Measurements from ENCODE around the gene NDUFS5.
"Not testable (repeated sequence)": the region's sequence is repeated elsewhere in the genome, so short reads cannot be mapped to it uniquely, and the experiment has no call there.

NDUFS5 gene

DNA sequence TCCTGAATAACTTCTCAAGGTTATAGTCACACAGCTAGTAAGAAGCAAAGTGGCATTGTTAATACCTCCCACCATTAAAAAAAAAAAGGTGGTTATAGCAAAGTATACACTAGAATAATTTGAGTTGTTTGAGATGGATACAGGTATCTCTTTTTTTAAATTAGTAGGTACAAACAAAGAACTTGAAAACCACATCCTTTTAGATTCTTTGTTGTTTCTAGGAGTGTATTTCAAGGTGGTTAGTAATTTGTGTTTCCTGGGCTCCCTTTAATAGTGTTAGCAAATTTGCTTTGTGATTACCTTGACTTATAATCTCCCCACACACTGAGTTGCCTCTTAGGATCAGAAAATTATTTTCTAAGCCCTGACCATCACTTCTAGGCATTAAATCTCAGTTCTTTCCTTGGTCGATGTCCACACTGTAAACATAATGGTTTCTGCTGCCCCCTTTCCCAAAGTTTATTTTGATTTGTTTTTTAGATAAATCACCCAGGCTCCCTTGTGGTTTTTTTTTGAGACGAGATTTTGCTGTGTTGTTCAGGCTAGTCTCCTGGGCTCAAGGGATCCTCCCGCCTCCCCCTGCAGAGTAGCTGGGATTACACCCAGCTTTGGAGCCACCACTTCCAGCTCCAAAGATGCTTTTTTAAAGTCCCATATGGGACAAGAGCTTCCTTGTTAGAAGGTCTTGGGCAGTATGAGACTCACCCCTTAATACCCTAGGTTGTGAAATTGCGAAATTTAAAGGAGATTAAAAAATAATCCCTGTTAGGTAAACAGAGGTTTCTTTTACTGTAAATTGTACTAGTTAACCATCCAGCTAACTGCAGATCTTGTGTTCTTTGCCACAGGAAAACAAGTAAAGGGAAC, 28.9 kb upstream of the NDUFS5 start:
- H3K27me3 ChIP-seq (ENCODE audit: control insufficient read depth, insufficient read depth, low read length): no peaks in the 10 kb centered on the region
- H3K4me3 ChIP-seq (ENCODE audit: low read length): no peak overlapping the region
- peaks cover 3% of the 10 kb centered on the region for H3K4me1 ChIP-seq (ENCODE audit: control insufficient read depth, insufficient read depth, low read length)
- H3K9ac ChIP-seq (ENCODE audit: low read length): no peak overlapping the region
- H3K36me3 ChIP-seq (ENCODE audit: control insufficient read depth, insufficient read depth, low read length): peaks cover 11% of the 10 kb centered on the region
- H3K27ac ChIP-seq (ENCODE audit: low read depth, low read length): peak overlapping the region; percentile 15

DNA sequence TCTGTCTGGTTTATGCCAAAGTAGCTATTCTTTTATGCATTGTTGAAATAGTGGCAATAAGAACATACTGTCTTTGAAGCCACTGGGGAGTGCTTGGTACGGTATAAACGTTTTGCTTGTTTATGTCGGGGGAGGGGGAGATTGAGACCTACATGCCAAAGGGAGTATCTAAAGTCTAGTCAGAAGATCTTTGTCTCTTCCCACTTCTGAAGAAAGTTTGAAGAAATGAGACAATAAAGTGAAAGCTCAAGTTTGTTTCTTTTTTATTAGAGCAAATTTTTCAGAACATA, 28.3 kb upstream of the NDUFS5 start:
- no peak overlapping the region for H3K4me3 ChIP-seq (ENCODE audit: low read length)
- H3K36me3 ChIP-seq (ENCODE audit: control insufficient read depth, insufficient read depth, low read length): peaks cover 13% of the 10 kb centered on the region
- H3K27me3 ChIP-seq (ENCODE audit: control insufficient read depth, insufficient read depth, low read length): no peaks in the 10 kb centered on the region
- peaks cover 3% of the 10 kb centered on the region for H3K4me1 ChIP-seq (ENCODE audit: control insufficient read depth, insufficient read depth, low read length)
- H3K27ac ChIP-seq (ENCODE audit: low read depth, low read length): peak overlapping the region; percentile 15
- H3K9ac ChIP-seq (ENCODE audit: low read length): no peak overlapping the region

DNA sequence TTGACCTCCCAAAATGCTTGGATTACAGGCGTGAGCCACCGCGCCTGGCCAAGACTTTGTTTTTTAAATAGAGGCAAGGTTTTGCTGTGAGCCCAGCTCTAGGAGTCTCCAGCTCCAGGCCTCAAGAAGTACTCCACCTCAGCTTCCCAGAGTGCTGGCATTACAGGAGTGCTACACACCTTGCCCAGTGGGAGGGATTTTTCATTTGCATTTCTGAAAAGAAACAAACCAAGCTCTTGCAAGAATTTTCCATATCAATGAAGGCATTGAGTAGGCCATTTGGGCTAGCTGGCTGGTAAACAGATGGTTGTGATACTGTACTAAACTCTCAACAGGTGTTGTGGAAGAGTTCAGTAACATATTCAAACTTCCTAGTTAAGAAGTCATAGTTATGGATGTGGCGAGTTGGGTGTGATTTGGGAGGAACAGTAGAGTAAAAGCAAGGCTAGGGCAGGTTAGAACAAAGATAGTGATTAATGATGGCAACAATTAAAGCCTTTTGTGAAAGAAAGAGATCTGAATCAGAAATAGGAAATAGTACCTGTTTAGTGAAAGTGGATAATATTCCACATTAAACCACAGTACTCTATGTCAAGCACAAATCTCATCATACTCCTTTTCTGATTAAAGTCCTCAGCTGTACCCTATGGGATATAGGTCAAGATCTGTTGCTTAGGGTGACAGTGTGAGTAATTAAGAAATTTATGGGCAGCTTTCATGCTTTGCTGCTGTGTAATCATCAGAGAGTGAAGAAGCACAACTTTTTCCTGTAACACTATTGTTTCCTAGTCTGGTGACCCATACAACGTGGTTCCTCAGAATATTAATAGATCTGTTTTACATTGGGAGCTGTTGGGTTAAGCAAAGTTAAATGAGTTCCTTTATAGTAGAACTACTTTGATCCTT, 24.4 kb upstream of the NDUFS5 start:
- no peak overlapping the region for H3K4me3 ChIP-seq (ENCODE audit: low read length)
- H3K9ac ChIP-seq (ENCODE audit: low read length): no peak overlapping the region
- H3K4me1 ChIP-seq (ENCODE audit: control insufficient read depth, insufficient read depth, low read length): peaks cover 3% of the 10 kb centered on the region
- no peaks in the 10 kb centered on the region for H3K27me3 ChIP-seq (ENCODE audit: control insufficient read depth, insufficient read depth, low read length)
- H3K27ac ChIP-seq (ENCODE audit: low read depth, low read length): no peak overlapping the region
- H3K36me3 ChIP-seq (ENCODE audit: control insufficient read depth, insufficient read depth, low read length): peaks cover 22% of the 10 kb centered on the region

DNA sequence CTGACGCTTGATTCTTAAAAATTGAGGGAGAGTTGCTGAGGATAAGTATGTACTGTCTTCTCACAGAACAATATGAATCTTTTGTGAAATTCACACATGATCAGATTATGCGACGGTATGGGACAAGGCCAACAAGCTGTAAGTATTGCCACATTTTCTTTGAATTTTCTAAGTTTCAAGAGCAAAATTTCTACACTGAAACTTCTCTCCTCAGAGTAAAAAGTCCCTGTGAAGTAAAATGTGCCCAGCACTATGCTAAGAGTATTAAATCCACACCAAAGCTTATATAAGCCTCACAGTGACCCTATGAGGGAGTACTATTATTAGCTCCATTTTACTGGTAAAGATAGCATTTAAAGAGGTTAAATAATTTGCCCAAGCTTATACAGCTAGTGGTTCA, 22.9 kb upstream of the NDUFS5 start:
- peaks cover 24% of the 10 kb centered on the region for H3K36me3 ChIP-seq (ENCODE audit: control insufficient read depth, insufficient read depth, low read length)
- no peak overlapping the region for H3K9ac ChIP-seq (ENCODE audit: low read length)
- H3K4me1 ChIP-seq (ENCODE audit: control insufficient read depth, insufficient read depth, low read length): no peaks in the 10 kb centered on the region
- no peak overlapping the region for H3K4me3 ChIP-seq (ENCODE audit: low read length)
- no peak overlapping the region for H3K27ac ChIP-seq (ENCODE audit: low read depth, low read length)
- H3K27me3 ChIP-seq (ENCODE audit: control insufficient read depth, insufficient read depth, low read length): no peaks in the 10 kb centered on the region

DNA sequence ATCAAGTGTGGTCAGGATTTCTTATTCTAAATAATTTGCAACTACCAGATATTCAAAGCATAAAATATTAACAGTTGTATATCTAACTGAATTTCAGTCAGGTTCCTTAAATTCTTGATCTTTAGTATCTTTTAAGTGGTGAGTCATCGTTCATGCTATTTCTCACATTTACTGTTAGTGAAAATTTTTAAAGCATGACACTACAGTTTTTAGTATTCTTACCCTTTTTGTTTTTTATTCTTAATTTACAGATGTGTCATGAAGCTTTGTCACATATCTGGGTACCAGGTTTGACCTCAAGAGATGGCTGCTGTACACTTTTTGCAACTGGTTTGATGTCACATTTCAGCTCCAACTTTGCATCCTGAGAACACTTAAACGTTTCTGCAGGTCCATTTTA, 22.4 kb upstream of the NDUFS5 start:
- Histone ChIP-seq H3K27ac (ENCODE audit: low read depth, low read length) (no peak overlapping the region), H3K4me3 (ENCODE audit: low read length) (no peak overlapping the region), H3K27me3 (ENCODE audit: control insufficient read depth, insufficient read depth, low read length) (no peaks in the 10 kb centered on the region), H3K9ac (ENCODE audit: low read length) (no peak overlapping the region), H3K36me3 (ENCODE audit: control insufficient read depth, insufficient read depth, low read length) (peaks cover 24% of the 10 kb centered on the region), H3K4me1 (ENCODE audit: control insufficient read depth, insufficient read depth, low read length) (no peaks in the 10 kb centered on the region)

DNA sequence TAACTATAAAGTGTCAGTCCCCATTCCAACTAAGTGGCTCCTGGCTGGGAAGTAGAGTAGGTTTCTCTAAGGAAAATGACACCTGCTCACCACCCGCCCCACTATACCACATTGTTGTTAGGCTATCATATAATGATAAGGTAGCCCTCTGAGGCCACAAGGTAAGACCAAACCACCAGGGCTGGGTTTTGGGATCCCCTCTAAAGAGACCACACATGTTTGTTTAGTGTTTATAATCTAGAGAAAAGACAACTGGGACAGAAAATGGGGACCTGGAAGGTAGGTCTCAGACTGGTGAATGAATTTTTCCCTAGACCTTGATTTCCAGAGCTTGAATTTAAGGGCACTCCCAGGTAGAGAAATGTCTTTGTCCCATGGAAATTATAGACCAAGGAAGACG, 19.9 kb upstream of the NDUFS5 start:
- H3K4me3 ChIP-seq (ENCODE audit: low read length): no peak overlapping the region
- no peak overlapping the region for H3K9ac ChIP-seq (ENCODE audit: low read length)
- peaks cover 21% of the 10 kb centered on the region for H3K36me3 ChIP-seq (ENCODE audit: control insufficient read depth, insufficient read depth, low read length)
- no peak overlapping the region for H3K27ac ChIP-seq (ENCODE audit: low read depth, low read length)
- no peaks in the 10 kb centered on the region for H3K4me1 ChIP-seq (ENCODE audit: control insufficient read depth, insufficient read depth, low read length)
- no peaks in the 10 kb centered on the region for H3K27me3 ChIP-seq (ENCODE audit: control insufficient read depth, insufficient read depth, low read length)

DNA sequence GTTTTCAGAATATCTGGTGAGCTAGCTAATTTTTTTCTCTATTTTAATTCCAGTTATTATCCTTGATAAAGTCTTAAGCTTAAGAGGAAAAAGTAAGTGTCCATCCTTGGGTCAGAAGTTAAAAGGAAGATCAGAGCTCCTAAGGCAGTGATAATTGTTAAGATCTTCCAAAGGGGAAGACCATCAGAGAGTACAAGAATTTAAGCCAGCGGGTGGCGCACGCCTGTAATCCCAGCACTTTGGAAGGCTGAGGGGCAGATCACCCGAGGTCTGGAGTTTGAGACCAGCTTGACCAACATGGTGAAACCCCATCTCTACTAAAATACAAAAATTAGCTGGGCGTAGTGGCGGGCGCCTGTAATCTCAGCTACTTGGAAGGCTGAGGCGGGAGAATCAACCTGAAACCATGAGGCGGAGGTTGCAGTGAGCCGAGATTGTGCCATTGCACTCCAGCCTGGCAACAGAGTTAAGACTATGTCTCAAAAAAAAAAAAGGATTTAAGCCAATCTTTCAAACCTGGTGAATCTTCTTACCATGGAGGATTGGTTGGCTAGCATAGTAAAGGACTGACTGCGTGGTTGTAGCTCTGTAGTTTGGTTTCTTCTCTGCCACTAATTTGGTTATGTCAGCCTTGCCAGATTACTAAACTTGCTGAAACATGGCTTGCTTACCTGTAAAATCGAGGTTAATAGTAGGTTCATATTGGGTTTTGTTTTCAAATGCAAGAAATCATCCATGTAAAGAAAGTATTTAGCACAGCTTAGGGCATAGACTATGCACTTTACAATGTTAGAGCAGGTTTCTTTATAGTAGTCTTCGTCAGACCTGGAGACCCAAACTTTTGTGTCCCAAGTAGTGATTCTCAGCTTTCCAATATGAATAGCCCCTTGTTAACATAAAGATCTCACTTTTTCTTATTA, 19.2 kb upstream of the NDUFS5 start:
- H3K4me3 ChIP-seq (ENCODE audit: low read length): no peak overlapping the region
- H3K9ac ChIP-seq (ENCODE audit: low read length): no peak overlapping the region
- no peak overlapping the region for H3K27ac ChIP-seq (ENCODE audit: low read depth, low read length)
- H3K27me3 ChIP-seq (ENCODE audit: control insufficient read depth, insufficient read depth, low read length): no peaks in the 10 kb centered on the region
- no peaks in the 10 kb centered on the region for H3K4me1 ChIP-seq (ENCODE audit: control insufficient read depth, insufficient read depth, low read length)
- peaks cover 17% of the 10 kb centered on the region for H3K36me3 ChIP-seq (ENCODE audit: control insufficient read depth, insufficient read depth, low read length)

DNA sequence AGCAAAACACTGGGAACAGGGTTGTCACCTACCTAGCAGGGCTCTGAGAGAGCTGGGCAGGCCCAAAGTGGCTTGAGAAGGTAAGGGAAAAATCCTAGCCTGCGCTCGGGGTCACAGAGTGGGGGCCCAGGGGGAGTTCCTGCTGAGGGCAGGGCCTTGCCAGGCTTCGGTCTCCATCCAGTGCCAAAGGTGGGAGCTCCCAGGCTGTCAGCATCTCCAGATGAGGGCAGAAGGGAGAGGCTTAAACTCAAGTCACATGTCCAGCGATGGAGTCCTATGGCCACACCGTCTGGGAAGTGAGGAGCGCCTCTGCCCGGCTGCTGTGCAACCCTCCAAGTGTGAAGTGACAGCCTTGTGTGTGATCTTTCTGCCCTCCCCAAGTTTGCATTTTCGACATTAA, 11.2 kb upstream of the NDUFS5 start:
- H3K4me3 ChIP-seq (ENCODE audit: low read length); H3K27me3 ChIP-seq (ENCODE audit: control insufficient read depth, insufficient read depth, low read length); H3K27ac ChIP-seq (ENCODE audit: low read depth, low read length); H3K9ac ChIP-seq (ENCODE audit: low read length); H3K36me3 ChIP-seq (ENCODE audit: control insufficient read depth, insufficient read depth, low read length); H3K4me1 ChIP-seq (ENCODE audit: control insufficient read depth, insufficient read depth, low read length): not testable (repeated sequence)

DNA sequence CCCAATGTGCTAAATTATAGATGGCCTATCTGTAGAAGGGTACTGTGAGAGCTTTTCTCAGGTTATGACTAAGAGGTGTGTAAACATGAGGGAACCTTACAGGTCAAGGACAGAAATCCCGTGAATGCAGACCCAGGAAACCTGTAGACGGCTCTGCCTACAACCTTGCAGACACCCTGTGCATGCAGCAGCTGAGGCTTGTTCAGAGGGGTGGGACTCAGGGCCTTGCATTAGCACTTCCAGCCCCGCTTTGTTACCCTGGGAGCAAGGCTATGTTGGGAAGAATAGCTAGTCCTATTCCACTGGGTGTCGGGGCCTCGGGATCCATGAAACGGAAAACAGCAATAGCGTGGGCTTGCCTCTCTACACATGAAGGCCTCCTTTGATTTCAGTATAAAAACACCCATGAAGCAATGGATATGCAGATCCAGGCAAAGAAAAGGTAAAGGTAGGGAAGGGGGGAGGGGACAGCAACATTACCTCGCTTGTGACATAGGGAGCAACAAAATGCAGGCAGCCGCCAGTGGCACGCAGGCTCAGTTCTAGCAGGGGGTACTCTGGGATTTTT, 9.5 kb upstream of the NDUFS5 start:
- Histone ChIP-seq H3K36me3 (ENCODE audit: control insufficient read depth, insufficient read depth, low read length) (peaks cover 7% of the 10 kb centered on the region), H3K4me3 (ENCODE audit: low read length) (no peak overlapping the region), H3K4me1 (ENCODE audit: control insufficient read depth, insufficient read depth, low read length) (no peaks in the 10 kb centered on the region), H3K9ac (ENCODE audit: low read length) (no peak overlapping the region), H3K27me3 (ENCODE audit: control insufficient read depth, insufficient read depth, low read length) (no peaks in the 10 kb centered on the region), H3K27ac (ENCODE audit: low read depth, low read length) (no peak overlapping the region)

DNA sequence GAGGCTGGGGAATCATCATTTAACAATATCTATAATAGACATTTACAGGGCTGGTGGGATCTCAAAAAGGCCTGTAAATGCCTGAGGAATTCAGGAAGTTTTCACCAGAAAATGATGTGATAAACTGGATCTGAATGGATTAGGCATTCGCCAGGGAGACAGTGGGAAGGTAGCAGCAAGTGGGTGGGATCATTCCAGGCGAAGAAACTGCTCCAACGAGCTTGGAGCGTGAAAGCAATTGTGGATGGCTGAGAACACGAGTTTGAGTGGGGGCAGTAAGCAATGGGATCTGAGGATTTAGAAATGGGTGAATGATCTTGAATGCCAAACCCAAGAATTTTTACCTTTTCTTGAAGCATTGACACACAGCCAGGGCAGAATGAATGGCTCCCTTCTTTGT, 8.9 kb upstream of the NDUFS5 start:
- Histone ChIP-seq H3K27me3 (ENCODE audit: control insufficient read depth, insufficient read depth, low read length) (no peaks in the 10 kb centered on the region), H3K9ac (ENCODE audit: low read length) (no peak overlapping the region), H3K36me3 (ENCODE audit: control insufficient read depth, insufficient read depth, low read length) (peaks cover 2% of the 10 kb centered on the region), H3K27ac (ENCODE audit: low read depth, low read length) (no peak overlapping the region), H3K4me1 (ENCODE audit: control insufficient read depth, insufficient read depth, low read length) (no peaks in the 10 kb centered on the region), H3K4me3 (ENCODE audit: low read length) (no peak overlapping the region)

DNA sequence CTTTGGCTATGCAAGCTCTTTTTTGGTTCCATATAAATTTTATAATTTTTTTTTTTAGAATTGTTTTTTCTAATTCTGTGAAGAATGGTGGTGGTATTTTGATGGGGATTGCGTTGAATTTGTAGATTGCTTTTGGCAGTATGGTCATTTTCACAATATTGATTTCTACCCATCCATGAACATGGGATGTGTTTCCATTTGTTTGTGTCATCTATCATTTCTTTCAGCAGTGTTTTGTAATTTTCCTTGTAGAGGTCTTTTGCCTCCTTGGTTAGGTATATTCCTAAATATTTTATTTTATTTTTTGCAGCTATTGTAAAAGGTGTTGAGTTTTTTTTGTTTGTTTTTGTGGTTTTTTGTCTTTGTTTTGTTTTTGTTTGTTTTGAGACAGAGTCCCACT, 5.7 kb upstream of the NDUFS5 start:
- H3K27ac ChIP-seq (ENCODE audit: low read depth, low read length); H3K9ac ChIP-seq (ENCODE audit: low read length); H3K4me3 ChIP-seq (ENCODE audit: low read length); H3K27me3 ChIP-seq (ENCODE audit: control insufficient read depth, insufficient read depth, low read length); H3K36me3 ChIP-seq (ENCODE audit: control insufficient read depth, insufficient read depth, low read length); H3K4me1 ChIP-seq (ENCODE audit: control insufficient read depth, insufficient read depth, low read length): not testable (repeated sequence)

DNA sequence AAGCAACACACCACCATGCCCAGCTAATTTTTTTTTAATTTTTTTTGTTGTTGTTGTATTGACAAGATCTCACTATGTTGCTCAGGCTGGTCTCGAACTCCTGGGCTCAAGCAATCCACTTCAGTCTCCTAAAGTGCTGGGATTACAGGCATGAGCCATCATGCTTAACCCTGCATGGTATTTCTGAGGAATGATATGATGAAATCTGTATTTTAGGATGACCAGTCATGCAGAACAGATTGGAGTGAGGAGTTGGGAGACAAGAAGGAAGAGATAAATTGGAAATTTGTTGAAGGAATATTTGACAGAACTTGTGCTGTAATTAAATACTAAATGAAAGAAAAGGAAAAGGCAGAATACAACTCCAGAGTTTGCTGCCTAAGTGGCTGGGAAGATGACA, 4.7 kb upstream of the NDUFS5 start:
- H3K27ac ChIP-seq (ENCODE audit: low read depth, low read length): no peak overlapping the region

More for the DNA sequence above, 4.7 kb upstream of the NDUFS5 start:
- no peaks in the 10 kb centered on the region for H3K27me3 ChIP-seq (ENCODE audit: control insufficient read depth, insufficient read depth, low read length)
- no peak overlapping the region for H3K9ac ChIP-seq (ENCODE audit: low read length)
- no peak overlapping the region for H3K4me3 ChIP-seq (ENCODE audit: low read length)
- H3K4me1 ChIP-seq (ENCODE audit: control insufficient read depth, insufficient read depth, low read length): peaks cover 5% of the 10 kb centered on the region
- H3K36me3 ChIP-seq (ENCODE audit: control insufficient read depth, insufficient read depth, low read length): no peaks in the 10 kb centered on the region
